A673 (cell line): ENCODE measurements around the gene C19orf44.

ENCODE experiments used
- EZH2 ChIP-seq: fragments of 200-600 bp; sonication (generic); IDR thresholded peaks from 2 replicates; pipeline ENCODE4 v1.6.1; 2017; ENCODE audit warnings: borderline replicate concordance, low read depth, mild to moderate bottlenecking, mixed read lengths, antibody characterized with exemption, low read length; ENCODE audit not compliant: poor library complexity, severe bottlenecking
- TF ChIP-seq, protein P1 (sequence below): fragments of 300-800, 200-600 bp; sonication (generic); conservative IDR thresholded peaks from 2 replicates; pipeline ENCODE4 v1.5.1; 2017; ENCODE audit warnings: low read depth, mild to moderate bottlenecking, antibody characterized with exemption, low read length, moderate library complexity, mixed read lengths

DNA sequence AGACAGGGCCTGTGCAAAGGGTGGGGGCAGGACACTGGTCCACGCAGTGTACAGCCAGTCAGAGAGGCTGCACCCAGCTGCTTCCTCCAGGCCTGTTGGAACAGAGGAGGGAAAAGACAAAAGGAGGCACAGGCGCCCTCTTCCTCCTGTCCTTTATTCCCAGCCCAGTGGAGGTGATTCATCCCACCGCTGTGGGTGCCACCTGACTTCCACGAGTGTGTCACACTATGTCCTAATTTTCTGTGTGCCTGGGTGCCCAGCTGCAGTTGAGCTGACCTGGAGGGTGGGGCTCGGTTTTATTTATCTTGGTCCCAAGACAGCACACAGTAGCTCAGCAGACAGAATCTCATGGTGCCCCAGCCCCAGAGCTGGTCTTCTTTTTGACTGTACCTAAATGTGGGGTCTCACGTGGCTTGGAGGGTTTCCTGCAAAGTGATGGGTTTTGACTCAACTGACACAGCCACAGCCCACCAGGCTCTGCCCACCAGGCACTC, 33.4 kb upstream of the C19orf44 start:
- TF ChIP-seq EZH2 = no peak
- TF ChIP-seq, protein P1, sequence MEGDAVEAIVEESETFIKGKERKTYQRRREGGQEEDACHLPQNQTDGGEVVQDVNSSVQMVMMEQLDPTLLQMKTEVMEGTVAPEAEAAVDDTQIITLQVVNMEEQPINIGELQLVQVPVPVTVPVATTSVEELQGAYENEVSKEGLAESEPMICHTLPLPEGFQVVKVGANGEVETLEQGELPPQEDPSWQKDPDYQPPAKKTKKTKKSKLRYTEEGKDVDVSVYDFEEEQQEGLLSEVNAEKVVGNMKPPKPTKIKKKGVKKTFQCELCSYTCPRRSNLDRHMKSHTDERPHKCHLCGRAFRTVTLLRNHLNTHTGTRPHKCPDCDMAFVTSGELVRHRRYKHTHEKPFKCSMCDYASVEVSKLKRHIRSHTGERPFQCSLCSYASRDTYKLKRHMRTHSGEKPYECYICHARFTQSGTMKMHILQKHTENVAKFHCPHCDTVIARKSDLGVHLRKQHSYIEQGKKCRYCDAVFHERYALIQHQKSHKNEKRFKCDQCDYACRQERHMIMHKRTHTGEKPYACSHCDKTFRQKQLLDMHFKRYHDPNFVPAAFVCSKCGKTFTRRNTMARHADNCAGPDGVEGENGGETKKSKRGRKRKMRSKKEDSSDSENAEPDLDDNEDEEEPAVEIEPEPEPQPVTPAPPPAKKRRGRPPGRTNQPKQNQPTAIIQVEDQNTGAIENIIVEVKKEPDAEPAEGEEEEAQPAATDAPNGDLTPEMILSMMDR = no peak
